Astrocyte of the hippocampus (primary cell): Measurements from ENCODE around the gene LAMA3.
A peak's percentile ranks its signal among the peaks of the same experiment; 100 is the strongest.

ENCODE experiments used
- DNase-seq: peaks from one replicate; pipeline ENCODE4 v3.0.0; 2011; ENCODE audit warnings: low read depth, low spot score

The LAMA3 gene

DNA sequence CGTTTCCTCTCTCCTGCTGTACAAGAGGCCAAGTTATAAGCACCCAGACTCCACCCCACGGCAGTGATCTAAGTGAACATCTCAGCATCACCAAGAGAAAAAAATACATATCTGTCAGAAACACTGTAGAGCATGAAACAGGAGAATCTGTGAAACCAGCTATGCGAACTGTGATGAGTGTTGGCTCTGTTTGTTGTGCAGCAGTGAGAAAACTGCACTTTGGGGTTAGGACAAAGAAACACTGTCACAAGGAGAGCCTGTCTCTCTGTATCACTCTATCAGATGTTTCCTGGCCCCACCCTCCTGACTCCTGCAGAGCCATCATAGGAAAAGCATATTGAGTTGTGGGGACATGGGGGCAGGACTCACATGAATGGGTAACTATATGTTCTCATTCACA lies 87.1 kb downstream of the LAMA3 start:
- no peak for DNase-seq

DNA sequence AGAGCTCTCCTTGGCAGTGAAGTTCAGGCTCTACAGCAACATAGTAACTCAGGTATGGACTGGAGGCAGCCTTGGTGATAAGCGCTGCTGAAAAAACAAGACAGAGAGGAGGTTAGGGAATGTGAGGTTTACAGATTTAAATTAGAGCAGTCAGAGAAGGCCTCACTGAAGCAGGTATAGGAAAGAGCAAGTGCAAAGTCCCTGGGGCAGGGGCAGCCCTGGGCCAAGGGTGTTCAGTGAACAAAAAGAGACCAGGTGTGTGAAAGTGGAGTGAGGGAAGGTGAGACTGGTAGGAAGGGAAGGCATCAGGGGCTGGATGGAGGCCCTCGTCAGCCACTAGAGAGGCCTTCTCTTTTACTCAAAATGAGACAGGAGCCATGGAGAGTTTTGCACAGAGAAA lies 89.6 kb downstream of the LAMA3 start:
- DNase-seq: no peak

DNA sequence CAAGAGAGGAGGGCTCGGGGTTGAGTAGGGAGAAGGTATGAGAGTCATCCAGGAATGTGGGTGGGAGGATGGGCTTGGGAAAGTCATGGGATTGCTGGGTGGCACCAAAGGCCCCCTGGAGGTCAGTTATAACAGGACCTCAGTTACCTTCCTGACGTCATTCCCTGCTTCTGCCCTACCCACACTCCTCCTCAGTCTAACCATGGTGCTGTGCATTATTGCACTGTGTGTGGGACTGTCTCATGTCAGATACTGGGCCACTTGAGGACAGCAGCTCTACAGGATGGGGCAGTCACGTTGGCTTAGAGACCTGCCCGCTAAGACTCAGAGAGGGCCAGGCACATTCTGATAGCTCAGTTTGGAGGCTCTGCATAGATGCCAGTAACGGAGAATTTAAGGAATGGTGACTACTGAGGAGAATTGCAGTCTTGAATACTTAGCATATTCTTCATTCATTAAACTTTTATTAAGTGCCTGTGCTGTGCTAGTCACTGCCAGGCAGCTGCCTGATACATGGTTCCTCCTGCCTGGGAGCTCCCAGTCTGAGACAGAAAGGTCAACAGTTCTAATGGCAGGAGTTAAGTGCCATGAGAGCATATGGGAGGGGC lies 90.5 kb downstream of the LAMA3 start:
- peak; percentile 51 for DNase-seq

DNA sequence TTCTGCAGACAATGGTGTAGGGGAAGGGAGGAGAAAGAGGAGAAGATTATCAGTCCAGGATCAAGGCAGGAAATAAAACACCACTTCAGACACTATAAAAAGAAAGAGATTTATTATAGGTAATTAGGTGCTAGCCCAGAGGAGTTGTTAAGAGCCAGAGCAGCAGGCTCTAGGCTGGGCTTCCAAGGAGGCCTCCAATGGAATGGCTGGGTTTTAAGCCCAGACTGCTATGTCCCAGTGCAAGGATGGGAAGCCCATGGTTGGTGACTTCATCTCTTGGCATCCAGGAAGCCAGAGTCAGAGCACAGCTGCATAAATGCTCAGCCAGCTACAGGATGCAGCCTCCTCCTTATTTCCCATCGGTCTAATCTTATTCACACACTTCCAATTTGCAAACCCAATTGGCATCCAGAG lies 95.6 kb downstream of the LAMA3 start:
- DNase-seq: peak; percentile 66

DNA sequence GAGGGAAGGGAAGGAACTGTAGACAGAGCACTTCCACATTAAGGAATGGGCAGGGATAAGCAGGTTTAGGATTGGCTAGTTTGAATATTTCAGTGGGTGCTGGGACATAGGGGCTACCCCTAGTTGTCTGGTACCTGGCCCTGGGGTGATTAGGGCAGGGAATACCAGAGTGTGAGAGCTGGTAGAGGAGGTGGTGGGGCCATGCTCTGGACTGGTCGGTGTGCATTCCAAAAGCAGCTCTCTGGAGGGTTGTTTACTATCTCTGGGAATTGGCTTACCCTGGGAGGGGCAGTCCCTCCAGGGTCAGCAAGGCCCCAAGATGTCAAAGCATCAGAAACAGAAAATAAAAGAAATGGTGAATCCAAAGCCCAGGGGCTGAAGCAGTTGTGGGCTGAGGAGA lies 103.8 kb downstream of the LAMA3 start:
- DNase-seq: no peak

DNA sequence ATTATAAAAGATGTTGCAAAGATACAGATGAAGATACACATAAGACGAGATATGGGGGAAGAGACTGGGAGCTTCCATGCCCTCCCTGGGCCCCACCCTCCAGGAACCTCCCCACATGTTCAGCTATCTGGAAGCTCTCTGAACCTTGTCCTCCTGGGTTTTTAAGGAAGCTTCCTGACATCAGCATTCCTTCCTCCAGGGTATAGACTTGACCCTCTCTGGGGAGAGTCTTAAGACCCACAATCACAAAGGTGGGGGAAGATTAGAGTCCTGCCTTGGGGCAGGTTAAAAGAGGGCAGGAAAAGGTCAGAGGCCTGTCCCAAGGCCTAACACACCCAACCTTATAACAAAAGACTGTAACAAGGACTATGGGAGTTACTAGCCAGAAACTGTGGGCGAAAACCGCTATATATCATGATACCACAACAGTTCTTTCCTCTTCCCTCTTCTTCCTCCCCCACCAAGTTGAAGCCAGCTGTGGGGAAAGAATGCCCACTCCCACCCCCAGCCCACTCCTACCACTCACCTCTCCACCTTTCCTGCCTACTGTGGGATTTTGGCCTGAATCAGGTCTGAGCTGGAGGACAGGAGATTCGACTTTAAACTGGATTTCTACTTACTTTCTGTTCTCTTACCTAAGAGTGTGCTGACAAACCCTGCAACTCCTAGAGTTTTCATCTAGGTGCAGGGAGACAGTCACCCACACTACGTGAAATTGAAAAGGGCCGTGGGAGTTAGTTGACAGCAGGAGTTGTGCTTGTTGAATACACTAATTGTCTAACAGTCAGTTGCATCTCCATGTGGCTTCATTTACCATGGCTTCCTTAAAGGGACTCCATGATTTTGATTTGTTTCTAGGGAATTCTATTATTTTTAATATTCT lies 105.0 kb downstream of the LAMA3 start:
- DNase-seq: no peak

DNA sequence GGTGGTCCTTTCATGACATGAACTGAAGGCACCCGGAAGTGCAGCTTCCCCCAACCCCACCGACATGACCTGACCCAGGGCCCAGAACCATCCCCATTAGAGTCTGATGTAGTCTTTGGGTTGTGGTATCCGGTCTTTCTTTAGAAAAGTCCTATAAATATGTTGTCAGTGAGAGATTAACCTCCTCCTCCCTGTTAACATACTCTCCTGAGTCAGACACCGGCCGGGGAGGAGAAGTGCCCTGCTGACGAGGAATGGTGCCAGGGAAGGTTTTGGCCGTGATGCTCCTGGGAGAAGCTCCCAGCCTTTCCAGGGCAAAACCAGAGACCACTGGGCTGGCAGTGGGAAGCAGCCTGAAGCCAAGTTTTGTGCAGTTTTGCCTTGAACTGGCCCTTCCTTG lies 109.0 kb downstream of the LAMA3 start:
- no peak for DNase-seq

DNA sequence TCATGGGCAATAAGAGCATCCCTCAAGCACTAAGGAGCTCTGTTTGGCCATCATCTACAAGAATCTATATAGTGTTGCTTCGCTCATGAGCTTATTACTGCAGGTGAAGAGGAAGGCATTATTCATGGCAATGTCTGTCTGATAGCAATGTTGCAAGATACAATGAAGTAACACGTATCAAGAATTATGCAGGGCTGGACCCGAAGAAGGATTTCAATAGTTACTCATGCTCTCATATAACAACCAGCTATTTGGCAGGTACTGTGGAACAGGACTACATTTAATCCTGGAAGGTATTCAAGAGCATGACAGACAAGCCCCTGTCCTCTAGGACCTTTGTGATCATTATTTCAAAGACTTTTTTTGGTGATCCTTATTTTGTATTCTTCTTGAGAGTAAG lies 109.6 kb downstream of the LAMA3 start:
- DNase-seq: no peak

DNA sequence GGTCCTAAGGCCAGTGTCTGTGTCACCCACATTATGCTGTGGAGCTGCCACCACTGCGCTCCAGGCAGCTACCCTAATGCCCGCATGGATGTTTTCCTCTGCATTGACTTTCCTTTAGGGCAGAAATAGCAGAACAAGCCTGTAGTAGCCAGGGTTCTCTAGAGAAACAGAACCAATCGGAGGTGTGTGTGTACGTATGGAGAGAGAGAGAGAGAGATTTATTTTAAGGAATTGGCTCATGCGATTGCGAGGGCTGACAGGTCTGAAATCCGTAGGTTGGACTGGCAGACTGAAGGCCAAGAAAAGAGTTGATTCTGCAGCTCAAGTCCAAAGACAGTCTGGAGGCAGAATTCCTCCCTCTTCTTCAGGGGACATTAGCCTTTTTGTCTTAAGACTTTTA lies 110.3 kb downstream of the LAMA3 start:
- DNase-seq: no peak

DNA sequence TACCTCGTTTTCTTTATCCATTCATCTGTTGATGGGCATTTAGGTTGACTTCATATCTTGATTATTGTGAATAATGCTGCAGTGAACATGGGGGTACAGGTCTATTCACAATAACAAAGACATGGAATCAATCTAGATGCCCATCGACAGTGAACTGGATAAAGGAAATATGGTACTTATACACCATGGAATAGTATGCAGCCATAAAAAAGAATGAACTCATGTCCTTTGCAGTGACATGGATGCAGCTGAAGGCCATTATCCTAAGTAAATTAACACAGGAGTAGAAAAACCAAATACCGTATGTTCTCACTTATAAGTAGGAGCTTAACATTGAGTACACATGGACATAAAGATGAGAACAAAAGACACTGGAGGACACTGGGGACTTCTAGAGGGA lies 111.6 kb downstream of the LAMA3 start:
- DNase-seq: no peak

DNA sequence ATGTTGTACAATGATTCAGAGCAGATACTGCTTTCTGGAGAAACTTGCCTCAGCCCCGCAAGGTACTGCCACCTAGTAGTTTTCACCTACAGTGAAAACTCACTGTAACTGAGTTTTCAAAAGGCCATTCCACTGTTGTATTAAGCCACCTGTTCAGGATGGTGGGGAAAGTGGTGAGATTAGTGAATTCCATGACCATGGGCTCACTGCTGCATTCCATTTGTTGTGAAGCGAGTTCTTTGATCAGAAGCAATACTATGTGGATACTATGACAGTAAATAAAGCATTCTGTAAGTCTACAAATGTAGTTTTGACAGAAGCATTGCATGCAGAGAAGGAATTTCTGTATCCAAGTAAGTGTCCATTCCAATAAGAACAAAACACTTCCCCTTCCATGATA lies 113.6 kb downstream of the LAMA3 start:
- peak; percentile 20 for DNase-seq

DNA sequence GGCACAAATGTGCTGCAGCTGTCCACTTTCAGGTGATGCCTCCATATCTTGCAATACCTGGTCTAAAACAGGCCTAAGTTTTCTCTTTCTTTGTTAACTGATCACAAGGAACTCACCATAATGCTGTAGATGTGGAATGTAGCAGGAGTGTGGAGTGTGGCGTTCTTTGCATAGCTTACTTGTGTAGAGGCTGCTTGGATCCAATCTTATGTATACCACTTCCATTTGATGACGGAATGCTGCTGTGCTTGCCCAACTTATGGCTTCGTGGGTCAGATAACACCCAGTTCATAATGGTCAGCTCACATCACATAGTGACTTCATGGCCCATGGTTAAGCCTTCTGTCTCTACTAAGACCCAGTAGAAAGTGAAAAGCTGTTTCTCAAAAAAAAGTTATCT lies 114.5 kb downstream of the LAMA3 start:
- DNase-seq: no peak

DNA sequence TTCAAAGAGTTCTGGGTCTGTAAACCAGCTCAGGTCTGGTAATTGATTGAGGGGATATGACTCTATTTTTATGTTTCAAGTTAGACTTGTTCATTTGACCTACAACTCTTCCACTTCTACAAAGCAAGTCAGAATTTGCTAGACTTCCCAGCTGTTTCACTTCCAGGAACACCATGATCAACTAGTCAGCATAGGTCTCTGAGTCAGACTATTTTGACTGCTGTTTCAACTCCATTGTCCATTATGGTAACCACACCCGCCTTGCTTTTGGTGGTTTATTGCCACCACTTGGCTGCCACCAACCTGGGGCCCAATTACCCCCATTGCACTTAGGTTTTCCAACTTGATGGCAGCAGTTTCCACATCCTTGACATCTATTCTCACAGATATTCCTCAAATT lies 116.6 kb downstream of the LAMA3 start:
- DNase-seq: peak; percentile 56

DNA sequence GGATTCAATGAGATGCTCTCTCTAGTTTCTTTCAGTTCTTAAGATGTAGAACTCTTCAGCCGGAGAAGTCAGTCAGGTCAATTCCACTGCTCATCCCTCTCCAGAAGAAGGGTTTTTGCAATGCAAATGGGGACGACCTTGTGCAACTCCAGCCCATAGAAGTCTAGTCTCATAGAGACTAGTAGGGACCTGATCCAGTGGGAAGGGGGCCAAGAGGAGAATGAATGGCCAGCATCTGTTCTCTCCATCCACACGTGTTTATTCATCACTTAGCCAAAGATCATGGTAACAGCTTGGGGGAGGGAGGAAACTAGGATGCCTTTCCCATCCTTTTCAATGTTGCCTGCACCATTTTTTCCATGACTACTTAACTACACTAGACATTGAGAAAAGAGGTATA lies 120.2 kb downstream of the LAMA3 start:
- DNase-seq: no peak

DNA sequence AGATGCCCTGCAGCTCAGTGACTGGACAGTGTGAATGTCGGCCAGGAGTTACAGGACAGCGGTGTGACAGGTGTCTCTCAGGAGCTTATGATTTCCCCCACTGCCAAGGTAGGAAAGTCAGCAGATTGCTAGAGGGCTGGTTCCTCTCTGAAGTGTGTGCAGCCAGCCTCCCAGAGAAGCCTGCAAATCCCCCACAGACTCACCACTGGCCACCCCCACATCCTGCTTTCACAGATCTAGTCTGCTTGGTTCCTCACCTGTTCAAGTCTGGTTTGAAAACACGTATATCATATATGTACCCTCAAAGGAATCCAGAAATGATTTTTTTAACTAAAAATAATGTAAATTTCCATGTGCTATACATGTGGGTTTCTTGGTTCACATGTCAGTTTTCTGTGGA lies 121.1 kb downstream of the LAMA3 start:
- no peak for DNase-seq

DNA sequence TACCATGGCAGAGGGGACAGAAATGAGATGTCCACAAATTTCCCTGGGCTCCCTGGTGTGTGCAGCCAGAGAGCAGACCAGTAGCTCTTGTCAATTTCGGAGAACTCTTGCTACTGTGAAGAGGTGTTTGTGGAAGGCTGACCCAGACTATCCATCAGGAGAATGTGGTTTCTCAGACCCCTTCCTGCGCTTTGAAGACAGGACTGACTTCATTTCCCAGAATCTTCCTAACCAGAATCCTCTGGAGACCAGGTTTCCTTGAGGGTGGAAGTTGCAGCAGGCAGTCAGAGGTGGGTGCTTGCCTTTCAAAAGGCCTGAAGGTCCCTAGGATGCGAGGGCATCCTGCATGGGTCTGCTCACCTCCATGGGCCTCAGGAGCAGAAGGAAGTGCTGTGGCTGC lies 121.9 kb downstream of the LAMA3 start:
- no peak for DNase-seq

DNA sequence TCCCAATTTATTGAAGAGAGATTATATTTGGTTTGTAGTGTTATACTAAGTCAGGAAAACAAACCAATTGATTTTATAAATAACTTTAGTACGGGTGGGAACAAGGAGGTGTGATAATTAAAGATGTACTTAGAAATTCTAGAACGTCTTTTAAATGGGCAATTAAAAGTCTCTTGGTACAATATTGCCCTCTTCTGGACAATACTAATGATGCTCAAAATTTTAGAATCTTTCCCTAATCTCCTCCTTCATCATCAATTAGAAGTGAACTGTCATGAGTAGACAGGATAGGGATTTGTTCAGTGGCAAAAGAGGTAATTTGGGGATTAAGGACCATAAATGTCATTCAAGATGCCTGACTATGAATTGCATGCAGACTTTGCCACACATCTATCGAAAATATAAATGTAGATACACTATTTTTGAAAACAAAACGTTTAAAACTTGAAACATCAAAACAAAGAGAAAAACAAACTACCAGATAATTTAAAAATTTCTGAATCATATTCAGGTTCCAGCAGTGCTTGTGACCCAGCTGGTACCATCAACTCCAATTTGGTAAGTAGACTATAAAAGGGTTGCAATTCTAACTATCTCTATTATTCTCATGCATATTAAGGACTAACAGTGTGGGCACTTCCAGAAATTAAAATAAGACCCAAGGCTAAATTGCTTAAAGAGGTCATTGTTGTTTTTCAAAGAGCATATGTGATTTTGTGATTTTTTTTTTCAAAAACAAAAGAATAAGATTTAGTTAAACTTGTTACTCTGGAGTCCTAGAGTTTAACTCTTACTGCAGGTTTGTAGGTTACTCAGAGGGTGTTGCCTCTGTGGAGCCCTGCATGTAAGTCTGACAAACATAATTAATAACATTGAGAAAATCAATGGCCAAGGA lies 123.5 kb downstream of the LAMA3 start:
- peak; percentile 30 for DNase-seq

DNA sequence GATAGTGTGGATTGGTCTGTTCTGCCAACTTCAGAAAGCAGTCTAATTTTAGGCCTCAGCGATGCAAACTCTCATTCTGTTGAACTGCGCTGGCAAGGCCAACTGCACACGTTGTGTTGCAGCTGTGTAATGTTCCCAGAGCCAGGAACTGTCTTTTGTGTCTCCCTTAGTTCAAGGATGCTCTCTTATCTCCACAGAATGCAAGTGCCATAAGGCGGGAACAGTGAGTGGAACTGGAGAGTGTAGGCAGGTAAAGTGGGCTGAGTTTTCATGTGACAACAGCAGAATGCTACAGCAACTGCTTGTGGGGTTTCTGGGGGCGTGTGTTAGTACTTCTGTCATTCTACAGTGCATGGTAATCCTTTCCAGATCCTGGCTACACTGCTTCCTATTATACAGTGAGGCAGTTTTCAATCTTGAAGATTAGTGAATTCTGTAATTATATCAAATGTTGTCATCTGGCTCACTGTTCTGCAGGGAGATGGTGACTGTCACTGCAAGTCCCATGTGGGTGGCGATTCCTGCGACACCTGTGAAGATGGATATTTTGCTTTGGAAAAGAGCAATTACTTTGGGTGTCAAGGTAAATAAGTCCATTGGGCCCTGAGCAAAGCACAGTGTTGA lies 125.8 kb downstream of the LAMA3 start:
- no peak for DNase-seq

DNA sequence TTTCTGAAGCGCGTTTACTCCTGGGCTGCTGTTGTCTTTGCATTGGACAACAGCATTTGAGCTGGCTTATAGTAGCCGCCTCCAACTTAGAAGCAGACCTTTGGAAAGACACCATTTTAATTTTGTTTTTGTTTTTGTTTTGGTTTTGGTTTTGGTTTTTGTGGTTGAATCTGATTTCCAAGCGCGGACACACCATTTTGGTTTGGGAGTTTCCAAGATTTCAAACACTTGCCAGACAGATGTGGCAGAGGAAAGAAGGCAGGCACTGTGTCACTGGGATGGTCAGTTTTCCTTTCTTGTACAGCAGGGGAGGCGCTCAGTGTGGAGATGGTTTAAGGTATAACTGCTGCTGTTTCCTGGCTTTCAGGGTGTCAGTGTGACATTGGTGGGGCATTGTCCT lies 126.8 kb downstream of the LAMA3 start:
- no peak for DNase-seq

DNA sequence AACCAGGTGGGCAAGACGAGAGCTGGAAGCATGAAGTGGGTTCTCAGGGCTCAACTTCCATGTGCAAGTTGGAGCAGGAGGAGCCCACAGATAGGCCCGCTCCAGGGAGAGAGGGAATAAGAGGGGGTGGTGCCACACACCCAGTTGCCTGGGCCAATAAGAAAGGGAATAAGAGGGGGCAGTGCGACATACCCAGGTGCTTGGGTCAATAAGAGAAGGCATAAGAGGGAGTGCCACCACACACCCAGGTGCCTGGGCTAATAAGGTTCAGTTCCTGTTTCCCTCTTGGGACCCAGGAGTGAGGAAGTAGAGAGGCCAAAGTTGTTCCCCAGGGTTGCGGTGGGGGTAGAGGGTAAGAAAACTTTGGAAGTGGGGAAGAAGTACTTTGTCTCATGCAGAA lies 127.5 kb downstream of the LAMA3 start:
- DNase-seq: no peak

DNA sequence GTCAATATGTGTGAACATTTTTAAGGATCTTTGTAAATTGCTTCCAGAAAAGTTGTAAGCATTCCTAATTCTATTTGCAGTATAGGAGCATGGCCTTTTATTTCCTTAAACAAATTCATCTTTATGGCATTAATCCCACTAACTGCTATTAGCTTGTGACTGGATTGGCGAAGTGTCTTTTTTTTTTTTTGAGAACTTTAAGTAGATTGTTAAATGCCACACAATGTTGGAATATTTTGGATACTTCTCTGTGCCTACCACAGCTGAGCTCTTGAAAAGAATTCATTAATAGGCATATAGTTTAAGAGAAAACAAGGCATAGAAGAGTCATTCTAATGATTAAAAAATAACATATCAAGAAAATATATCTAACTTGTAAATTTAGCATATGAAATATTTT lies 129.7 kb downstream of the LAMA3 start:
- DNase-seq: peak; percentile 16
